GM18873 (cell line): Measurements from ENCODE around the gene UGCG.
A peak's percentile ranks its signal among the peaks of the same experiment; 100 is the strongest.
"Not testable (repeated sequence)": the region's sequence is repeated elsewhere in the genome, so short reads cannot be mapped to it uniquely, and the experiment has no call there.

Experiments
- ATAC-seq: cut with Tn5 transposase; IDR thresholded peaks from one replicate; pipeline ENCODE4 v1.9.1; 2021; ENCODE audit warnings: mild to moderate bottlenecking, moderate library complexity, moderate number of reproducible peaks; ENCODE audit not compliant: unreplicated experiment, low FRiP score

UGCG gene

GRCh38 chr9:111948109-111948508, 51.5 kb downstream of the UGCG start:
- ATAC-seq: not testable (repeated sequence)

DNA sequence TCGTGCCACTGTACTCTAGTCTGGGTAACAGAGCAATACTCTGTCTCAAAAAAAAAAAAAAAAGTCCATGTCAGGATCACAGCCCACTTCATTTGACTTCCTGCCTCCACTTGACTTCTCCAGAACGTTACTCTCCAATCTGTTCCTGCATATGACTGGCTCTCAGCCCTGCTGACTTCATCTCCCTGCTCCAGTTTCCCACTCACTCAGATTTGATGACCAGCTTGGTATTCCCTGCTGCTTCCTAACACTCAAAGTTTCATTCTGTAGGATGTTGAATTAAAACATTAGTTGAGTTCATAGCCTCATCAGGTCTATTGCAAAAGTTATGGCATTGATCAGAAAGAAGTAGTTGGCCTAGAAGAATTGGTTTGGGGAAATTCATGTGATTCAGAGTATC, 52.3 kb downstream of the UGCG start:
- no peak for ATAC-seq

DNA sequence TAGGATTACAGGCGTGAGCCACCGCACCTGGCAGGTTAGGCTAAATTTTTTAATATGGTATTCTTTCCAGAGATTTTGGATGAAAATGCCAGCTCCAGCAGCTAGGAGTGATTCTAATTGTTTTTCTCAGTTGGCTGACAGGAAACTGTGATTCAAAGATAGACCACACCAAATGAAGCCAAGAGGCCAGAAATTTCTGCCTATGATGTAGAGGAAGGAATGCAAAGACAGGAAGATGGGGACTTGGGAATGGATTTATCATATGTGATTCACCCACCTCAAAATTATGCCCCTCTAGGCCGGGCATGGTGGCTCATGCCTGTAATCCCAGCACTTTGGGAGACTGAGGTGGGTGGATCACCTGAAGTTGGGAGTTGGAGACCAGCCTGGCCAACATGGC, 53.3 kb downstream of the UGCG start:
- ATAC-seq: no peak

DNA sequence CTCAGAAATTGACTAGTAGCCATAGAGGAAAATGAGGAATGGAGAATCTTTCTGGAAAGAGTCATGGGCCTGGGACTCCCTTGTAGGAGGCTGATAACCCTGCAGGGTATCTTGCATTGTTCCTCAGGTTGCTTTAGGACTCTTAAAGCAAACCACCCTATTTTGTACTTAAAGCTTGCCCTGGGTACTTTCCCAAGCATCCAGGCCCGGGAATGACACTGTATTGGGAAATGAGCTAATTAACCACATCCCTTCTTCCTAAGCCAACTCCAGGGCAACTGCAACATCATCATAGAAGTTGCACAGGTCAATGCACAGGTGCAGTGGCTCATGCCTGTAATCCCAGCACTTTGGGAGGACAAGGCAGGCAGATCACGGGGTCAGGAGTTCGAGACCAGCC, 55.9 kb downstream of the UGCG start:
- no peak for ATAC-seq

- ATAC-seq: no peak
Observed at GRCh38 chr9:111953444-111953843, 56.8 kb downstream of the UGCG start.

DNA sequence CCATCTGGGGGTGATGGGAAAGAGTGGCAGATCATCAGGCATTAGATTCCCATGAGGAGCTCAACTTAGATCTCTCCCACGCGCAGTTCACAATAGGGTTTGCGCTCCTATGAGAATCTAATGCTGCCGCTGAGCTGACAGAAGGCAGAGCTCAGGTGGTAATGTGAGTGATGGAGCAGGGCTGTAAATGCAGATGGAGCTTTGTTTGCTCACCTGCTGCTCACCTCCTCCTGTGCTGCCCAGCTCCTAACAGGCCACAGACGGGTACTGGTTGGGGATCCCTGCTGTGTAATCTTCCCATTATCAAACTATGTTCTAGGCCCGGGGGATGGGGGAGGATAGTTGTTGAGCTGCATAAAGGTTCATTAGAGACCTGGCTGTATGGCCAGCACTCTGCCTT, 58.4 kb downstream of the UGCG start:
- ATAC-seq: no peak

- ATAC-seq: no peak
Observed at GRCh38 chr9:111957856-111958631, 61.4 kb downstream of the UGCG start.

DNA sequence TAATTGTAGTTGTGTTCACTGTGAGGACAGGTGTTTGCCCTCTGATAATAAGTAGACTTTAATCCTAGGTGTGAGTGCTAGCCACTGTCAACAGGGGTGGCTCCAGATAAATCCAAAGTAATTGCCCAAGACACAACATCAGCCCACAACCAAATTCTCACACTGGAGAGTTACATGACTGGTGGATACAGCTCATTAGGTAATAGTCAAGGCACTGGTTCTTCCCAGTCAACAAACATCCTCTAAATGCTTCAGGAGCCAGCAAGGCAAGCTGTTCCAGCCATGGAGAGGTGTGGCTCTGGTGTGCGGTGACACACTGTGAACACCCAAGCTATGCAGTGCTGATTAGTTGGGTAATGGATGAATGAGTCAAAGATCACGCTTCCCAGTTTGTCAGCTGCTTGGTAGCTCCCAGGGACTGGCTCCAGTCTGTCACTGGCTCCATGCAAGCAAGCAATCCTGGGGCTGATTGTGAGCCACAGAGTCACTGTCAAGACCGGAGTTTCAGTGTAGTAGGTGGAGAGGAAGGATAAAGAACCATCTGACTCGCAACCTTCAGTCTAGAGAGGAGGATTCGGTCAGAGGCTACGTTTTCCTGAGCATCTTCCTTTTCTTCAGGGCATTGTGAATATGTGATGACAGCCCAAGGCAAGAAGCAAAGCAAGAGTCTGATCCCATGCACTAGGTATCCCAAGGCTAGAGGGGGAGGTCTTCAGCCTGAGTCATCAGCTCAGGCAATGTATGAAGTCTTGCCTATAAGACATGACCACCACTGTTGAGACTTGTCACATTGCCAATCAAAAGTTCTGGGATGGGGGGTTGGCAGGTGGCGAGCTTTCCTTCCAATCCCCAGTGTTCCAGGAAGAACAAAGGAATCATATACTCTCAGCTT, 63.1 kb downstream of the UGCG start:
- ATAC-seq: no peak

DNA sequence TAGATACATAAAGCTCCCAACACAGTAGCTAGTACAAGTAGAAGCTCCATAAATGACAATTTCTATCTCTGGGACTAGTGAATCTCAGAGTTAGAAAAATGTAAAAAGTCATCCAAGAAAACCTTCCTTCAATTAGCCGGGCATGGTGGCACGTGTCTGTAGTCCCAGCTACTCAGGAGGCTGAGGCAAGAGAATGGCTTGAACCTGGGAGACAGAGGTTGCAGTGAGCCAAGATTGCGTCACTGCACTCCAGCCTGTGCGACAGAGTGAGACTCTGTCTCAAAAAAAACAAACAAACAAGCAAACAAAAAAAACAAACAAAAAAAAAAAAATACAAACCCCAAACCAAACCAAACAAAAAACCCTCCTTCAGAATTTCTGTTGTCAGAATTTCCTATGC, 63.9 kb downstream of the UGCG start:
- not testable (repeated sequence) for ATAC-seq

DNA sequence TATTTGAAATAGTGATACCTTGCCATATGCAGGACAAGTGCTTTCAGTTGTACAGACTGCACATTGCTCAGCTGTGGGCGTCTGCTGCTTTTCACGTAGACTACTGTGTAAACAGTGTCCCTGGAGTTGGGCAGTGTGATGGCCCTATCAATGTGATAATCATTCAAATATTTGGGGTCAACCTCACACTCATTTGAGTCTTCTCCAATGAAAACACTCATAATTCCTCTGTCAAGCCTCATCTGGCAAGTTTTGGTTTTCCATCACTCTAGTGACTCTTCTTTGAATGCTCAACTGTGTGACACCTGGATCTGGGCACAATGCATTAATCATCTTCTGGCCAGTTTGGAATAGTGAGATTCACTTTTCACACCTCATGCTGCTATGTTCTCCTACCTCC, 64.4 kb downstream of the UGCG start:
- no peak for ATAC-seq

DNA sequence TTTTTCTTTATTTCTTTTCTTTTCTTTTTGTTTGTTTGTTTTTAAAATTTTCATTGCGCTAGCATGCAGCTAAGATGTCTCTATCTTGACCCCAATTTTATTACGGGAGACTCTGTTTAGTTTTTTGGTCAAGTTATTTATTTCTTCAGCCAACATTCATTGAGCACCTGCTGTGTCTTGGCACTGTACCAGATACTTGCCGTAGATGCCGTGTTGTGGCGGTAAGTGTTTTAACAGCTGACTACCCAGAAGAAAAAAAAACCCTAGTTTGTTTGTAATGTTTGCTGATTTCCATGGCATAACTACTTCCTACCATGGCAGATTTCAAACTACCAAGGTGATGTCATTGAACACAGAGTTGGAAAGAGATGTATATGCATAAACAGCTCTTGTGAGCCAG, 65.0 kb downstream of the UGCG start:
- ATAC-seq: no peak

DNA sequence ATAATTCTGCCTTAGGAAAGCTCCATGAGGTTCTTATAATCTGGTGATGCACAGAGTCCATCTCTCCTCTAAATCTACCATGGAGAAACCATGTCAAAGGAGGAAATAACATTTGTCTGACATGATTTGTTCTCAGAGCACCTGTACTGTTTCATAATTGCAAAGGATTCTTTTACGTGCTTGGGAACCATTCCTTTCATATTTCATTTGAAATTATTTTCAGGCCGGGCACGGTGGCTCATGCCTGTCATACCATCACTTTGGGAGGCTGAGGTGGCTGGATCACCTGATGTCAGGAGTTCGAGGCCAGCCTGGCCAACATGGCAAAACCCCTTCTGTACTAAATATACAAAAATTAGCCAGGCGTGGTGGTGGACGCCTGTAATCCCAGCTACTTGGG, 65.4 kb downstream of the UGCG start:
- ATAC-seq: no peak

DNA sequence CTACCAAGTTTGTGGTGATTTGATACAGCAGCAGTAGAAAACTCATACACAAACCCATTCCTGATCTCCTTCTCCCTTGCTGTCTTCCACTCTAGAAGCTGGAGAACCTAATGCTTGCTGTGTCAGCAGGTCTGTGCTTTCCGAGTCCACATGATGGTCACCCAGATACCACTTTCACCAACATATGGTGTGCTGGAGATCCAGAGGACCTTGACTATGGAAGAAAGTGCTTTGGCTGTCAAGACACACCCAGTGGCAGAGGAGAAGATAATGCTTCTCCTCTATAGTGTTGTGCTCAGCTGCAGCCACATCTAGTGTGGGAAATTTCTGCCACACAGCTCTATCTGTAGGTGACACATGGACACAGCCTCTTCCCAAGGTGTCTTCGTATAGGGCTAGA, 67.4 kb downstream of the UGCG start:
- ATAC-seq: no peak

GRCh38 chr9:111965566-111966019, 69.0 kb downstream of the UGCG start:
- peak; percentile 86 for ATAC-seq

DNA sequence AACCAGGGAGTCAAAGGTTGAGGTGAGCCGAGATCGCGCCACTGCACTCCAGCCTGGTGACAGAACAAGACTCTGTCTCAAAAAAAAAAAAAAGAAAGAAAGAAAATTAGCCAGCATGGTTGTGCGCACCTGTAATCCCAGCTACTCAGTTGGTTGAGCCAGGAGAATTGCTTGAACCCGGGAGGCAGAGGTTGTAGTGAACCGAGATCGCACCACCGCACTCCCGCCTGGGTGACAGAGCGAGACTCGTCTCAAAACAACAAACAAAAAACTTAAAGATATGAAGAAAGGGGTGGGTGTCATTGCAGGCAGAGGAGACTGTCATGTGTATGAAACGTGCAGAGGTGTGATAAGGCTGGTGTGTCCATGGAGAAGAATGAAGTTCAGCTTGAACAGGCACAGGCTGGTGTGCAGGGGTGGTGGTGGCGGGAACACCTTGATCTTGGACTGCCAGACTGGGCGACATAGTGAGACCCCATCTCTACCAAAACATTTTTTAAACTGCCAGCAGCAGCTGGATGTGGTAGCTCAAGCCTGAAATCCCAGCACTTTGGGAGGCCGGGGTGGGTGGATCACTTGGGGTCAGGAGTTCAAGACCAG, 69.6 kb downstream of the UGCG start:
- ATAC-seq: no peak

GRCh38 chr9:111966861-111967291, 70.3 kb downstream of the UGCG start:
- no peak for ATAC-seq

DNA sequence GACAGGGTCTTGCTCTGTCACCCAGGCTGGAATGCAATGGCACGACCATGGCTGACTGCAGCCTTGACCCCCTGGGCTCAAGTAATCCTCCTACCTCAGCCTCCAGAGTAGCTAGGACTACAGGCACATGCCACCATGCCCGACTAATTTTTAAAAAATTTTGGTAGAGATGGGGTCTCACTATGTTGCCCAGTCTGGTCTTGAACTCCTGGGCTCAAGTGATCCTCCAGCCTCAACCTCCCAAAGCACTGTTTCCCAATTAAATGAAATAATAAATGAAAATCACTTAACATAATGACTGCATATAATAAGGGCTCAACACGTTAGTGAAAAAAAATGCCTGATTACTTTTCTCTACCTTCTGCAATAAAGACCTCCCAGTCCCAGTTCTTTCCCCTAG, 71.0 kb downstream of the UGCG start:
- ATAC-seq: no peak

GRCh38 chr9:111969061-111969460, 72.4 kb downstream of the UGCG start:
- no peak for ATAC-seq

GRCh38 chr9:111969622-111970021, 73.0 kb downstream of the UGCG start:
- no peak for ATAC-seq

- no peak for ATAC-seq
Observed at GRCh38 chr9:111970827-111971226, 74.2 kb downstream of the UGCG start.

DNA sequence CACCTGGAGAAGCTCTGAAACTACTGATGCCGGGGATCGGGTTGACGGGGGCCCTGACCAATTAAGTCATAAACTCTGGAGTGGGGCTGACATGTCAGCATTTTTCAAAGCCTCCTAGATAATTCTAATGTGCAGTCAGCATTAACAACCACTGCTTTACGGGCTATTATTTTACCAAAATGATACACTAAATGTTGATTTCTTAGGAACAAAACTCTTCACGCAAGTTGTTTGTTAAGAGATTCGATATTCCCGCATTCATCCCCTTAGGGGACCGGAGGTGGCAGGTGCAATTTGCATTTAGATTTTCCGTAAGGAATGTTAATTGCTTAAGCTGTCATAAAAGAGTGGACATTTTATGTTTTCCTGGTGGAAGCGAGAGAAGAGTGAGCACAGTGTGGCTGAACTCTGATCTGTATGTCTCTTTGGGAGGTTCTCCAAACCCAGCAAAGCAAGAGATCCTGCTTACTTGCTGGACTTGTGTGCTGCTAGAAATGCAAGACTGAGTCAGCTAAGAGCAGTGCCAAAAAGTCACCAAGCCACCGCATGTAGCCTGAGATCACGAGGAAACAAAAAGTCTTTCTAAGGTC, 77.6 kb downstream of the UGCG start:
- ATAC-seq: no peak
